LNCAP (cell line): ENCODE measurements around the gene AREG.

Experiments used
- CTCF ChIP-seq: fragments of 450-650 bp; IDR thresholded peaks from 2 replicates; pipeline ENCODE4 v1.5.1; 2017; ENCODE audit warnings: mild to moderate bottlenecking

The AREG gene

GRCh38 chr4:74456849-74457395 is 12.0 kb downstream of the AREG start:
- TF ChIP-seq CTCF = no peak

- no peak for TF ChIP-seq CTCF
These were observed 15.9 kb downstream of the AREG start for GRCh38 chr4:74460833-74461232.

GRCh38 chr4:74463123-74463522 is 18.2 kb downstream of the AREG start:
- no peak for TF ChIP-seq CTCF

- no peak for TF ChIP-seq CTCF
These were observed 19.4 kb downstream of the AREG start for GRCh38 chr4:74464291-74464690.

- no peak for TF ChIP-seq CTCF
These were observed 21.3 kb downstream of the AREG start for GRCh38 chr4:74466242-74466641.

- no peak for TF ChIP-seq CTCF
These were observed 26.3 kb downstream of the AREG start for GRCh38 chr4:74471264-74471663.

- no peak for TF ChIP-seq CTCF
These were observed 28.3 kb downstream of the AREG start for GRCh38 chr4:74473155-74473811.
